Astrocyte of the cerebellum (primary cell): ENCODE data around the gene SEC31A.

Source experiments
- DNase-seq: peaks from one replicate; pipeline ENCODE4 v3.0.0-alpha.2; 2011; ENCODE audit warnings: low read depth
- H3K4me3 ChIP-seq: 2 replicates; pipeline ENCODE4 v1.5.1; 2011; ENCODE audit warnings: mild to moderate bottlenecking, low read depth, low read length, moderate library complexity
- CTCF ChIP-seq: IDR thresholded peaks from 2 replicates; pipeline ENCODE4 v1.5.1; 2012; ENCODE audit warnings: low read length, low read depth, moderate library complexity, mild to moderate bottlenecking; ENCODE audit errors: missing control alignments
- in situ Hi-C: cut with HindIII; loops from 2 replicates; pipeline ENCODE4 v1.10.0; 2017; ENCODE audit warnings: low sequenced_read_pairs

Gene SEC31A

GRCh38 chr4:82809619-82810018 lies 81.3 kb downstream of the SEC31A start:
- H3K4me3 ChIP-seq = no peak overlapping the region
- TF ChIP-seq CTCF = no peak
- DNase-seq = no peak
- in situ Hi-C loops = no loop called here

- no peak for TF ChIP-seq CTCF
- no peak for DNase-seq
- H3K4me3 ChIP-seq = no peak overlapping the region
- in situ Hi-C loops = no loop called here
Measured at GRCh38 chr4:82803746-82804145, 87.2 kb downstream of the SEC31A start.

DNA sequence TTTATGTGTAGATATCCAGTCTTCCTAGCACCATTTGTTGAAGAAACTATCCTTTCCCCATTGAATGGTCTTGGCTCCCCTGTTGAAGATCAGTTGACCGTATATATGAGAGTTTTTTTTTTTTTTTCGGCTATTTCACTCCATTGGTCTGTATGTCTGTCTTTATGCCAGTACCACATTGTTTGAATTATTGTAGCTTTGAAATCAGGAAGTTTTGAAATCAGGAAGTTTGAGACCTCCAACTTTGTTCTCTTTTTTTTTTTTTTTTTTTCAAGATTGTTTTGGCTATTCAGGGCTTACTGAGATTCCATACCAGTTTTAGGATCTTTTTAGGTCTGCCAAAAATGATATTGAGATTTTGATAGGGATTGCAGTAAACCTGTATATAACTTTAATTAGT lies 88.0 kb downstream of the SEC31A start:
- DNase-seq = no peak
- TF ChIP-seq CTCF = no peak
- no peak overlapping the region for H3K4me3 ChIP-seq
- in situ Hi-C loops = no loop called here

- no peak for DNase-seq
- in situ Hi-C loops = no loop called here
- TF ChIP-seq CTCF = peak; percentile 63
- no peak overlapping the region for H3K4me3 ChIP-seq
Measured at GRCh38 chr4:82801910-82802521, 88.9 kb downstream of the SEC31A start.

DNA sequence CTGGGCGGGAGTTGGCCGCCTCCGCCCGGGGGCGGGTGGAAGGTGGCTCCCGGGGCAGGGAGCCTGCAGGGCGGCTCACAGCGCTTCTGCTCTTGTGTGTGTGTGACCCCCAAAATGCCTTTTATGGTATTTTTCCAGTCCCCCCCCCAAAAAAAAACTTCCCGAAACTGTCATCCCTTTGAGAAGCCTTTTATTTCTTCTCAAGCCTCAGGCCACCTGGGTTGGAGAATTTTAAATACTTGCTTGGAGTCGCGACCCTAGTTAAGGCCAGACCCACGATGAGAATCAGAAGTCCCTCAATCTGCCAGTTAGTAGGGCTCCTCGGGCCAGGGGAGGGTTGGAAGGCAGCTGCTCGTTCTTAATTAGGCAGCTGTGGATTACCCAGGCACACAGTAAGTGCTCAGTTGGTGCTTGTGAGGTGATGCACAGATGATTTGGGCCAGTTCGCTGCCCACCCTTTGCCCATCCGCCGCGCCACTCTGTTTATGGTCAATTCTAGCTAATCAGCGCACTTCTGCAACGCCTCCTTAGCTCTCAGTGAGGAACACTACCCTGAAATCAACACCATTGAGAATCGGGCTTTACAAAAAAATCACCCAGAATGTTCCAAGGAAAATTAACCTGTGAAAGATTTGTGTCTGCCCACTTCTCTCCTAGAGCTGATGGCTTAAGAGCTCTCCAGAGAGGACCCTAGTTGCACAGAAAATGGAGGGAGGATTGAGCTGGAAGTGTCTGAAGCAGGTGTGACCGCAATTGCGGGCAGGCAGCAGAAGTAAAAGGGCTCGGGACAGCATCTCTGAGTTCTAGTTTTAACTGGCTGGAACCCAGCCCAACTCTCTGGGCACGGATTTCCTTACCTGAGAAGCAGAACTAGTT lies 91.7 kb downstream of the SEC31A start:
- DNase-seq = no peak
- in situ Hi-C loops = no loop called here
- H3K4me3 ChIP-seq = peak overlapping the region; percentile 69
- TF ChIP-seq CTCF = no peak

- peak within 1 kb of the TSS; percentile 69 for H3K4me3 ChIP-seq
- no peak for TF ChIP-seq CTCF
- in situ Hi-C loops = no loop called here
- DNase-seq = no peak
Measured at GRCh38 chr4:82798168-82799005, 92.6 kb downstream of the SEC31A start, which contains the start of gene SCD5. Gene SCD5 (minus strand): TSS chr4:82798796. CDS start chr4:82798537, 259 bp downstream.
